ENCODE measurements around the gene METTL18.
"Not testable (repeated sequence)": the region's sequence is repeated elsewhere in the genome, so short reads cannot be mapped to it uniquely, and the experiment has no call there.

METTL18 gene

GRCh38 chr1:169812131-169812530 lies 17.4 kb upstream of the METTL18 start:
- H3K36me3 ChIP-seq (ENCODE audit: insufficient read depth, low read depth, low read length) = peaks cover 67% of the 10 kb centered on the region
- H3K27me3 ChIP-seq (ENCODE audit: insufficient read depth, low read length) = no peaks in the 10 kb centered on the region
- no peaks in the 10 kb centered on the region for H3K4me1 ChIP-seq (ENCODE audit: insufficient read depth, low read length)
- no peak overlapping the region for H3K9ac ChIP-seq (ENCODE audit: low read depth, low read length)
- no peaks in the 10 kb centered on the region; the same call in 1 of the 2 replicates for H3K9me3 ChIP-seq (ENCODE audit: insufficient read depth, low read depth, low read length)
- no peak overlapping the region for H3K27ac ChIP-seq (ENCODE audit: low read length)
- no peak overlapping the region for H3K4me3 ChIP-seq (ENCODE audit: low read length)

- H3K4me1 ChIP-seq (ENCODE audit: insufficient read depth, low read length); H3K27ac ChIP-seq (ENCODE audit: low read length); H3K4me3 ChIP-seq (ENCODE audit: low read length); H3K9me3 ChIP-seq (ENCODE audit: insufficient read depth, low read depth, low read length); H3K27me3 ChIP-seq (ENCODE audit: insufficient read depth, low read length); H3K9ac ChIP-seq (ENCODE audit: low read depth, low read length): not testable (repeated sequence)
- H3K36me3 ChIP-seq (ENCODE audit: insufficient read depth, low read depth, low read length) = peaks cover 67% of the 10 kb centered on the region
Measured at GRCh38 chr1:169811418-169812035, 16.8 kb upstream of the METTL18 start.

DNA sequence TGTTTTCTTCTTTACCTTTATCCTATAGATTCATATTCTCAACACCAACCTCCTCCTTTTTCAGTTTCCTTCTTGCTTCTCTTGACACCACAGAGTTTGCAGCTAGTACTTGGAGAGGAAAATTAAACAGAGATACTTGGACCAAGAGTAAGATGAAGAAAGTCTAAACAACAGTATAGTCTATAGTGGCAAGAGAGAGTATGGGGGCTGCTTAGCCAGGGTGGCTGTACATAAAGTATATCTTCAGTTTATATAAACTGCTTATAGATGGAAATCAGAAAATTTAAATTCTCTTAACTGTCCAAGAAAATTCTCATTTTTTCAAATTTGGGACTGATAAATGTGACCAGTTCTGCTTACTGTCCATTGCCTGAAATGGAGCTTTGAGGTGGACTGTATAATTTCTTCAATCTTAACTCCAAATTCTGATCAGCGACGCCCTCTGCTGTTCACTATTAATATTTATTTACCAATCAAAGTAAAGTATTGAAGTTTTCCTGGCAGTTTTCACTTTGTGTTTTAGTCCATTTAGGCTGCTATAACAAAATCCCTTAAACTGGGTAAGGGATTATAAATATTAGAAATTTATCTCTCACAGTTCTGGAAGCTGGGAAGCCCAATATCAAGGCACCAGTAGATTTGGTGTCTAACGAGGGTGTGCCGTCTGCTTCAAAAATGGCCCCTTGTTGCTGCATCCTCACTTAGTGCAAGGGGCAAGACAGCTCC lies 14.8 kb upstream of the METTL18 start:
- no peak overlapping the region for H3K4me3 ChIP-seq (ENCODE audit: low read length)
- H3K4me1 ChIP-seq (ENCODE audit: insufficient read depth, low read length) = no peaks in the 10 kb centered on the region
- H3K27me3 ChIP-seq (ENCODE audit: insufficient read depth, low read length) = no peaks in the 10 kb centered on the region
- H3K9me3 ChIP-seq (ENCODE audit: insufficient read depth, low read depth, low read length) = no peaks in the 10 kb centered on the region
- peaks cover 78% of the 10 kb centered on the region for H3K36me3 ChIP-seq (ENCODE audit: insufficient read depth, low read depth, low read length)
- H3K27ac ChIP-seq (ENCODE audit: low read length) = no peak overlapping the region
- no peak overlapping the region for H3K9ac ChIP-seq (ENCODE audit: low read depth, low read length)

GRCh38 chr1:169804941-169805340 lies 10.2 kb upstream of the METTL18 start:
- Histone ChIP-seq H3K4me3 (ENCODE audit: low read length) (no peak overlapping the region), H3K36me3 (ENCODE audit: insufficient read depth, low read depth, low read length) (peaks cover 84% of the 10 kb centered on the region), H3K9me3 (ENCODE audit: insufficient read depth, low read depth, low read length) (no peaks in the 10 kb centered on the region), H3K27ac (ENCODE audit: low read length) (no peak overlapping the region), H3K4me1 (ENCODE audit: insufficient read depth, low read length) (no peaks in the 10 kb centered on the region), H3K9ac (ENCODE audit: low read depth, low read length) (no peak overlapping the region), H3K27me3 (ENCODE audit: insufficient read depth, low read length) (no peaks in the 10 kb centered on the region)

DNA sequence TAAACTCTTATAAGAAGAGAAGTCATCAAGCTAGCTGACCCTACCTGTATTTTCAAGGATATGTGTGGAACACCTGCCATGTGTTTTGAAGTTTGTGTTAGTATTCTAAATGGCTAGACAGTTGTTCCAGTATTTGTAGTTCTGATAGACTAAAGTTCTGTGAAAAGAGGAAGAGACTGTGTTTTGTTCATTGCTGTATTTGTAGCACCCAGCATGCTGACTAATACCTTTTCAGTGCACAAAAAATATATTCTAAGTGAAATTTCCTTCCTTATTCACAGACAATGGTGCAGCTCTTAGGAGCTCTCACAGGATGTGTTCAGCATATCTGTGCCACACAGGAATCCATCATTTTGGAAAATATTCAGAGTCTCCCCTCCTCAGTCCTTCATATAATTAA lies 8.2 kb upstream of the METTL18 start:
- Histone ChIP-seq H3K9me3 (ENCODE audit: insufficient read depth, low read depth, low read length) (no peaks in the 10 kb centered on the region), H3K36me3 (ENCODE audit: insufficient read depth, low read depth, low read length) (peaks cover 78% of the 10 kb centered on the region), H3K4me1 (ENCODE audit: insufficient read depth, low read length) (no peaks in the 10 kb centered on the region), H3K27me3 (ENCODE audit: insufficient read depth, low read length) (no peaks in the 10 kb centered on the region), H3K27ac (ENCODE audit: low read length) (no peak overlapping the region), H3K4me3 (ENCODE audit: low read length) (no peak overlapping the region), H3K9ac (ENCODE audit: low read depth, low read length) (no peak overlapping the region)

GRCh38 chr1:169797281-169797680 lies 2.6 kb upstream of the METTL18 start:
- no peak overlapping the region for H3K4me3 ChIP-seq (ENCODE audit: low read length)
- H3K9me3 ChIP-seq (ENCODE audit: insufficient read depth, low read depth, low read length) = no peaks in the 10 kb centered on the region
- no peak overlapping the region for H3K9ac ChIP-seq (ENCODE audit: low read depth, low read length)
- H3K27me3 ChIP-seq (ENCODE audit: insufficient read depth, low read length) = no peaks in the 10 kb centered on the region
- no peak overlapping the region for H3K27ac ChIP-seq (ENCODE audit: low read length)
- H3K36me3 ChIP-seq (ENCODE audit: insufficient read depth, low read depth, low read length) = peaks cover 34% of the 10 kb centered on the region
- peaks cover 7% of the 10 kb centered on the region; the same call in 1 of the 2 replicates for H3K4me1 ChIP-seq (ENCODE audit: insufficient read depth, low read length)

GRCh38 chr1:169796274-169796810 lies 1.6 kb upstream of the METTL18 start:
- Histone ChIP-seq H3K27me3 (ENCODE audit: insufficient read depth, low read length) (no peaks in the 10 kb centered on the region), H3K36me3 (ENCODE audit: insufficient read depth, low read depth, low read length) (peaks cover 27% of the 10 kb centered on the region), H3K4me1 (ENCODE audit: insufficient read depth, low read length) (peaks cover 12% of the 10 kb centered on the region), H3K9ac (ENCODE audit: low read depth, low read length) (peak overlapping the region; percentile 99; the same call in 1 of the 2 replicates), H3K4me3 (ENCODE audit: low read length) (peak overlapping the region; percentile 99), H3K27ac (ENCODE audit: low read length) (no peak overlapping the region), H3K9me3 (ENCODE audit: insufficient read depth, low read depth, low read length) (no peaks in the 10 kb centered on the region)

DNA sequence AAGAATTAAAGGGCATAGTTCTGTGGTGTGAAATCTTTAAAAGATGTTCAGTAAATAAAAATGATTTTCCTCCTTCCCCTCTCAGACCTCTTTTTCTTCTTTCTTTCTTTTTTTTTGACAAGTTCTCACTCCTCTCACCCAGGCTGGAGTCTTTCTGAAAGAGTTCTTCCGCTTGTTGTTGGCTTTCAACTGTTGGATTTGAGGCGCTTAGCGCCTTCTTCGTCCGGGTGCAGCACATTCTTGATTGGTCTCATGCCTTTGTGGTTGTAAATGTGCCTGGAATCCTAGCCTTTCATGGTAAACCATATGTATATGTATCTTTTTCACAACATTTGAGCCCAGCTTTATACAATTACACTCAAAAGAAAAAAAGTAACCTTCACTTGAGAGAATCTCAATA lies 980 bp upstream of the METTL18 start:
- peaks cover 25% of the 10 kb centered on the region for H3K36me3 ChIP-seq (ENCODE audit: insufficient read depth, low read depth, low read length)

DNA sequence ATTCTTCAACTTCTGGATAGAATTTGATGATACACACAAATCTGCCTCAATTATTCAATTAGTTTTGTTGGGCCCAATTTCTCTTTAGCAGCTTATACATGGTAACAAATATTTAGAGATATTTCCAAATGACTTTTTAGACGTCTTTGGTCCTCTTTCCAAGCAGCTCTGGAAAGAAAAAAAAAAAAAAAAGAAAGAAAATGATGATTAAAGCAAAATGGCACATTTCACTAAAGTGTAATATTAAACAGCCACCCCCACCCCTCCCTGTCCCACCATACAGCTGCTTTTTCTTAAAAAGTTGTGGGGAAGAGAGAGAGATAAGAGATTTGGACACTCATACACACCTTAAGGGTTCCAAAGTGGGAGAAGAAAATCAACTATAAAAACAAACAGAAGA lies 977 bp downstream of the METTL18 start:
- peaks cover 5% of the 10 kb centered on the region; the same call in 1 of the 2 replicates for H3K9me3 ChIP-seq (ENCODE audit: insufficient read depth, low read depth, low read length)

More for the DNA sequence above, 980 bp upstream of the METTL18 start:
- H3K9me3 ChIP-seq (ENCODE audit: insufficient read depth, low read depth, low read length) = peaks cover 3% of the 10 kb centered on the region; the same call in 1 of the 2 replicates
- peak overlapping the region; percentile 99 for H3K9ac ChIP-seq (ENCODE audit: low read depth, low read length)
- H3K4me1 ChIP-seq (ENCODE audit: insufficient read depth, low read length) = peaks cover 12% of the 10 kb centered on the region
- peak overlapping the region; percentile 79 for H3K27ac ChIP-seq (ENCODE audit: low read length)
- peak overlapping the region; percentile 99 for H3K4me3 ChIP-seq (ENCODE audit: low read length)
- H3K27me3 ChIP-seq (ENCODE audit: insufficient read depth, low read length) = no peaks in the 10 kb centered on the region

DNA sequence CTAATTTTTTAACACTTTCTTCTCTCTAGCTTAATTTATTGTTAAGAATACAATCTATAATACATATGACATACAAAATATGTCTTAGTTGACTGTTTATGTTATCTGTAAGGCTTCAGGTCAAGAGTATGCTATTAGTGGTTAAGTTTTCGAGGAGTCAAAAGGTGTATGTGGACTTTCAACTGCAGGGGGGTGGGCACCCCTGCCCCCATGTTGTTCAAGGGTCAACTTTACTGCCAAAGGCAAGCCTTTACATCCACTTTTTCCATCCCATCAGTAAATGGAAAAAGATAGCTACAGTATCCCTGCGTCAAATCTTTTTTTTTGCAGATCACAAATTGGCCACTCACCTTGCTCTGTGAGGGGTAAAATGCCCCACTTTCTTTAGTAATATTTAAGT lies 6.3 kb downstream of the METTL18 start:
- H3K27me3 ChIP-seq (ENCODE audit: insufficient read depth, low read length) = no peaks in the 10 kb centered on the region; the same call in 1 of the 2 replicates
- peaks cover 10% of the 10 kb centered on the region for H3K36me3 ChIP-seq (ENCODE audit: insufficient read depth, low read depth, low read length)
- H3K4me3 ChIP-seq (ENCODE audit: low read length) = no peak overlapping the region
- H3K27ac ChIP-seq (ENCODE audit: low read length) = no peak overlapping the region
- peaks cover 5% of the 10 kb centered on the region; the same call in 1 of the 2 replicates for H3K9me3 ChIP-seq (ENCODE audit: insufficient read depth, low read depth, low read length)
- H3K4me1 ChIP-seq (ENCODE audit: insufficient read depth, low read length) = peaks cover 5% of the 10 kb centered on the region; the same call in 1 of the 2 replicates
- no peak overlapping the region for H3K9ac ChIP-seq (ENCODE audit: low read depth, low read length)

More for the DNA sequence above, 977 bp downstream of the METTL18 start:
- no peaks in the 10 kb centered on the region for H3K27me3 ChIP-seq (ENCODE audit: insufficient read depth, low read length)
- peaks cover 10% of the 10 kb centered on the region for H3K36me3 ChIP-seq (ENCODE audit: insufficient read depth, low read depth, low read length)
- peak overlapping the region; percentile 99 for H3K4me3 ChIP-seq (ENCODE audit: low read length)
- peak overlapping the region; percentile 98 for H3K27ac ChIP-seq (ENCODE audit: low read length)
- H3K9ac ChIP-seq (ENCODE audit: low read depth, low read length) = peak overlapping the region; percentile 99; the same call in 1 of the 2 replicates
- H3K4me1 ChIP-seq (ENCODE audit: insufficient read depth, low read length) = peaks cover 12% of the 10 kb centered on the region

DNA sequence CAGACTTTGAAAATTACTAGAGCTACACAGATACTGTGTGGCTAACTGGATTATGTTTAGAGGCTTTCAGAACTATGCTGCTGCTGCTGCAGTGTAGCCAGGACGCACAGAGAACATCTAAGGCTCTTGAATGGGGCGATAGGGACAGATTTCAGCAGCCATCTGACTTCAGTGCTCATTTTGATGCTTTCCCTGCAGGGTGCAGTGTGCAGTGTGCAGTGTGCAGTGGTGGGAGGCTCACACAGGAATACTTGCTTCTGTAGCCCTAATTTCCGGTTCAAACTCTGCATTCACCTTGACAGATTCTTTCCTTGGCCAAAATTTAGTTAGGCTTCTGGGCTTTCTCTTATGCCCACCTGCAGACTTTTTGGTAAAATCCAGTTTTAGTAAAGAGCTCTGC lies 7.7 kb downstream of the METTL18 start:
- Histone ChIP-seq H3K4me1 (ENCODE audit: insufficient read depth, low read length) (peaks cover 2% of the 10 kb centered on the region; the same call in 1 of the 2 replicates), H3K4me3 (ENCODE audit: low read length) (no peak overlapping the region), H3K36me3 (ENCODE audit: insufficient read depth, low read depth, low read length) (no peaks in the 10 kb centered on the region), H3K9me3 (ENCODE audit: insufficient read depth, low read depth, low read length) (peaks cover 5% of the 10 kb centered on the region; the same call in 1 of the 2 replicates), H3K9ac (ENCODE audit: low read depth, low read length) (no peak overlapping the region), H3K27me3 (ENCODE audit: insufficient read depth, low read length) (no peaks in the 10 kb centered on the region; the same call in 1 of the 2 replicates), H3K27ac (ENCODE audit: low read length) (no peak overlapping the region)

Measured in iPS-20b (cell line).